Uterus (tissue), 4 donors: ENCODE results near the gene CSPG4. TPM values are rescaled to one million over a fixed set of nuclear protein-coding genes. Genes with fewer than 3 reads are reported as not detected.

Source experiments
- DNase-seq, 2 donors: peaks; one replicate each; pipeline ENCODE4 v3.0.0-alpha.2; 2019 to 2020
- H3K27ac ChIP-seq, 2 donors: fragments of 200-600 bp; sonication (generic); 1 replicate in 1 of 2; 2 replicates in 1 of 2; pipeline ENCODE4 v1.5.1; 2016 to 2018
- H3K27me3 ChIP-seq, 2 donors: fragments of 200-600 bp; sonication (generic); one replicate each; pipeline ENCODE4 v1.5.1; 2018 to 2019; ENCODE audit warnings: control low read depth in 1 of 2
- H3K36me3 ChIP-seq, 2 donors: fragments of 200-600 bp; sonication (generic); one replicate each; pipeline ENCODE4 v1.5.1; 2019; ENCODE audit warnings: control low read depth in 1 of 2
- H3K4me1 ChIP-seq, 2 donors: fragments of 200-600 bp; sonication (generic); one replicate each; pipeline ENCODE4 v1.5.1; 2018 to 2019; ENCODE audit warnings: control low read depth in 1 of 2
- H3K4me3 ChIP-seq, 2 donors: fragments of 200-600 bp; sonication (generic); 1 replicate in 1 of 2; 2 replicates in 1 of 2; pipeline ENCODE4 v1.5.1; 2018 to 2019; ENCODE audit warnings: mild to moderate bottlenecking in 1 of 2
- H3K9me3 ChIP-seq, 2 donors: fragments of 200-600 bp; sonication (generic); one replicate each; pipeline ENCODE4 v1.5.1; 2019; ENCODE audit warnings: control low read depth in 1 of 2
- CTCF ChIP-seq, 4 experiments: fragments of 200-600 bp in 2 of 4; fragments of 450-650 bp in 2 of 4; sonication (generic) in 2 of 4; IDR thresholded peaks; one replicate each; pipeline ENCODE4 v1.5.1; 2016 to 2019; ENCODE audit warnings: antibody characterized with exemption in 4 of 4, mild to moderate bottlenecking in 2 of 4, moderate library complexity in 1 of 4
- POLR2A ChIP-seq, 2 donors: fragments of 450-650 bp; IDR thresholded peaks; one replicate each; pipeline ENCODE4 v1.6.1; 2016; ENCODE audit warnings: antibody characterized with exemption in 2 of 2, mild to moderate bottlenecking in 1 of 2, moderate library complexity in 1 of 2
- intact Hi-C: fragments of 100-400 bp; cut with DNase I; formaldehyde crosslinking; loops from one replicate; pipeline ENCODE4 v1.15.1; 2023; ENCODE audit warnings: low total_unique reads
- total RNA-seq, 4 donors: library from RNA; depleted of rRNA in 3 of 4; stranded (reverse); fragments of >200 nt in 3 of 4; gene quantifications; one replicate each; pipeline versions ENCODE4 v1.1.0 to v1.2.4, GENCODE V29; 2014 to 2023
- donor health status: DM: yes; HTN: yes; CAD: no.

The CSPG4 gene
- total RNA-seq, 4 donors from 2014 or later = 10.3 to 62.4 (median 46.7) TPM

- Histone ChIP-seq H3K4me1 (peaks cover 3 to 11% of the 10 kb centered on the region in 2 donors), H3K27me3 (no peaks in the 10 kb centered on the region), H3K36me3 (no peaks in the 10 kb centered on the region), H3K9me3 (no peaks in the 10 kb centered on the region), H3K4me3 (peak overlapping the region; percentile 58 to 86), H3K27ac (peak overlapping the region; percentile 88)
- intact Hi-C loops = no loop called here
- TF ChIP-seq POLR2A (IDR thresholded peaks at IDR 0.05) (no peak), CTCF (IDR thresholded peaks at IDR 0.05) (peak in 1 of 4 experiments; percentile 32)
- DNase-seq = no peak
These were observed 72.0 kb downstream of the CSPG4 start for GRCh38 chr15:75640483-75641178.

- H3K9me3 ChIP-seq = no peaks in the 10 kb centered on the region
- peak; percentile 95 to 96 for DNase-seq
- peaks cover 3 to 11% of the 10 kb centered on the region in 2 donors for H3K4me1 ChIP-seq
- H3K27me3 ChIP-seq = no peaks in the 10 kb centered on the region
- H3K4me3 ChIP-seq = peak within 1 kb of the TSS; percentile 58 to 86
- peak; percentile 96 to 97 for TF ChIP-seq POLR2A (IDR thresholded peaks at IDR 0.05)
- peak in 2 of 4 experiments; percentile 5 to 11 for TF ChIP-seq CTCF (IDR thresholded peaks at IDR 0.05)
- peak within 1 kb of the TSS; percentile 88 for H3K27ac ChIP-seq
- H3K36me3 ChIP-seq = no peaks in the 10 kb centered on the region
- intact Hi-C loops = loop anchor here (5.0 kb wide), 1 partner anchor 42 kb away; no protein-coding TSS in a partner anchor
These were observed 72.8 kb downstream of the CSPG4 start, which contains the start of gene IMP3 for GRCh38 chr15:75639709-75640482. IMP3 (minus strand) TSS chr15:75640224; CDS start chr15:75640168, 56 bp downstream.

DNA sequence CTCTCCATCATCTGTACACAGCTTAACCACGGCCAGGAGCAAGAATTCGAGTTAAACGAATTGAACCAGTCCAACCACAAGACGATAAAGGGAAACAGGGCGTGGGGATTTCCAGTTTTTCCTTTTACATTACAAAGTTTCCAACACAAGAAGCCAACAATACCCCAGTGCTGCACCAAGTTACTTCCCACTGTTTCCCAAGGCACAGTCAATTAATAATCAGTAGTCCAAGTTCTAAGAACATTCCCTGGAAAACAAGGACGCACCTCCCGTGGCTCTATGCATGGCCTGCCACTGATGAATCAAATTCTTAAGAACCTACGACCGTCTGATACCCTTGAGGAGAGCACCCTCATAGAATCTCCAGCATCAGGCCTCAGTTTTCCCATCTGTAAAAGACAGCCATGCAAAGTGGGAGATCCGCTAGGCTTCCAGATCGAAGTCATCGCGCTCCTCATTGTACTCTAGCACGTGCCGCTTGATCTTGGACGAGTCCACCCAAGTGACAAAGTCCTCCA is 73.4 kb downstream of the CSPG4 start:
- no peak for DNase-seq
- Histone ChIP-seq H3K27me3 (no peaks in the 10 kb centered on the region), H3K4me3 (peak overlapping the region; percentile 58 to 86), H3K27ac (peak overlapping the region; percentile 80 to 88), H3K9me3 (no peaks in the 10 kb centered on the region), H3K4me1 (peaks cover 3 to 11% of the 10 kb centered on the region in 2 donors), H3K36me3 (no peaks in the 10 kb centered on the region)
- intact Hi-C loops = loop anchor here (5.0 kb wide), 1 partner anchor 43 kb away; no protein-coding TSS in a partner anchor
- TF ChIP-seq CTCF (IDR thresholded peaks at IDR 0.05) = no peak
- TF ChIP-seq POLR2A (IDR thresholded peaks at IDR 0.05) = no peak

- no peak overlapping the region for H3K4me3 ChIP-seq
- H3K4me1 ChIP-seq = peaks cover 3 to 11% of the 10 kb centered on the region in 2 donors
- peak overlapping the region; percentile 69 to 88 for H3K27ac ChIP-seq
These were observed 75.2 kb downstream of the CSPG4 start for GRCh38 chr15:75637245-75638009.

More at GRCh38 chr15:75637245-75638009, 75.2 kb downstream of the CSPG4 start:
- no peak for TF ChIP-seq POLR2A (IDR thresholded peaks at IDR 0.05)
- no peak for TF ChIP-seq CTCF (IDR thresholded peaks at IDR 0.05)
- Histone ChIP-seq H3K27me3 (no peaks in the 10 kb centered on the region), H3K36me3 (no peaks in the 10 kb centered on the region), H3K9me3 (no peaks in the 10 kb centered on the region)
- intact Hi-C loops = loop anchor here (5.0 kb wide), 1 partner anchor 45 kb away; no protein-coding TSS in a partner anchor
- no peak for DNase-seq
